ENCODE results near the gene BTBD2.
"Not testable (repeated sequence)": the region's sequence is repeated elsewhere in the genome, so short reads cannot be mapped to it uniquely, and the experiment has no call there.

Gene BTBD2

GRCh38 chr19:2014131-2014571 is 1.4 kb downstream of the BTBD2 start:
- DNase-seq (ENCODE audit: low read depth): no peak

DNA sequence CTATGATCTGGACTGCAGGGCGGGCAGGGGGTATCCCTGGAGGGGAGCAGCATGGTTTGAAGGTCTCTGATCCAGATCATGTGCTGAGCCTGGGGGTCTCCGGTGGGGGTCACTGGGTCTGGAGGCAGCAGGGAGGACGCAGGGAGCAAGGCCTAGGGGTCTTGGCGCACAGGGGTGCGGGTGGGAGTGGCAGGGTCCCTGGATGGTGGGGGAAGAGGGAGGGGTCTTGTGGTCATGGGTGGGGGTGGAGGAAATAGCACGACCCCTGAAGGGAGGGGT is 1.9 kb downstream of the BTBD2 start:
- no peak for DNase-seq (ENCODE audit: low read depth)

GRCh38 chr19:2012941-2013682 is 2.4 kb downstream of the BTBD2 start:
- DNase-seq (ENCODE audit: low read depth): no peak

DNA sequence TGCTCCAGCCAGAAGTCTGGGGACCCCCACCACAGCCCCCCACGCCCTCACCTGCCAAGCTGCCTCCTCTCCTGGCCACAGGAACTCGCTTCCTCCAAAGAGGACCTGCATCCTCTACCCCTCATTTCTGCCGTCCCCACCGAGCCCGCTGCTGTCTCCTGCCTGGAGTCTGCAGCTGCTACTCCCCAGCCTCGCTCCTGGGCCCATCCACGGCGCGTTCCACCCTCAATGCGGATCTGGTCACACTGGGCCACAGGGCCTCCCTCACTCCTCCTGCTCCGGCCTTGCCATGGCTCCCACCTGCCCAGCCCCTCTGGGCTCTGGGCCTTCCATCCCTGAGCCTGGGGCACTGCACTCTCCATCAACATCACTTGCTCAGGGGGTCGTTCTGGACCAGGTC is 4.3 kb downstream of the BTBD2 start:
- DNase-seq (ENCODE audit: low read depth): no peak

GRCh38 chr19:2010135-2010668 is 5.3 kb downstream of the BTBD2 start:
- no peak for DNase-seq (ENCODE audit: low read depth)

- DNase-seq (ENCODE audit: low read depth): no peak
These were observed 11.6 kb downstream of the BTBD2 start for GRCh38 chr19:2003874-2004273.

GRCh38 chr19:1999856-2000515 is 15.5 kb downstream of the BTBD2 start:
- DNase-seq (ENCODE audit: low read depth): no peak

- DNase-seq (ENCODE audit: low read depth): no peak
These were observed 16.5 kb downstream of the BTBD2 start for GRCh38 chr19:1998712-1999708.

DNA sequence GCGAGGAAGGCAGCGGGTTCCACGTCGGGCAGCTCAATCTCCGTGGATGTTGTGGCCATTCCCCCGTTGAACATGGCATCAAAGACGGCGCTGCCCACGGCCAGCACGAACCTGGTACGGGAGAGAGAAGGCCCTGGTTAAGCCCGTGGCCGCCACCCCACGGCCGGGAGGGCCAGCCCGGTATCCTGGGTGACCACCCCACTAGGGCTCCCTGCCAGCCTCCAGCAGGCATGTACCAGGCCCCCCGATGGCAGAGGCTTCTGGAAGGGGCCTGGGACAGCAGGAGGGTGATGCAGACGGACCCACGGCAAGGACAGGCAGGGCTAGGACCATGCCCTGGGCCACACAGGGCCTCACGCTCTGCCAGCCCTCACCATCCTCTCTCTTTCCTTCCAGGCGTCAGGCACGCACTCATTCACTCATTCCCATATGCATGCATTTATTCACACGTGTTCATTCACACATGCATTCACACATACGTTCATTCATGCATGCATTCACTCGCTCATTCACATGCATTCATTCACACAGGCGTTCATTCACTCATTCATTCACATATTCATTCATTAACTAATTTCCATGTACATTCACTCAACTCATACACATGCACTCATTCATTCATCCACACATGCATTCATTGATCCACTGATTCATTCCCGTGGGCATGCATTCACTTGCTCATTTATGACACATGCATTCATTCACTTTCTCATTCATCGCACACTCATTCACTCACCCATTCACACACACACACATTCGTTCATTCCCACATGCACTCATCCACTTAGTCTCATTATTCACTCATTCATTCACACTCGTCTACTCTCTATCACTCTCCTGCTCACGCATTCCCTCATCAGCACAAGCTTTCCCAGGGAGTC is 17.9 kb downstream of the BTBD2 start:
- DNase-seq (ENCODE audit: low read depth): no peak

- no peak for DNase-seq (ENCODE audit: low read depth)
These were observed 22.7 kb downstream of the BTBD2 start for GRCh38 chr19:1992759-1993260.

DNA sequence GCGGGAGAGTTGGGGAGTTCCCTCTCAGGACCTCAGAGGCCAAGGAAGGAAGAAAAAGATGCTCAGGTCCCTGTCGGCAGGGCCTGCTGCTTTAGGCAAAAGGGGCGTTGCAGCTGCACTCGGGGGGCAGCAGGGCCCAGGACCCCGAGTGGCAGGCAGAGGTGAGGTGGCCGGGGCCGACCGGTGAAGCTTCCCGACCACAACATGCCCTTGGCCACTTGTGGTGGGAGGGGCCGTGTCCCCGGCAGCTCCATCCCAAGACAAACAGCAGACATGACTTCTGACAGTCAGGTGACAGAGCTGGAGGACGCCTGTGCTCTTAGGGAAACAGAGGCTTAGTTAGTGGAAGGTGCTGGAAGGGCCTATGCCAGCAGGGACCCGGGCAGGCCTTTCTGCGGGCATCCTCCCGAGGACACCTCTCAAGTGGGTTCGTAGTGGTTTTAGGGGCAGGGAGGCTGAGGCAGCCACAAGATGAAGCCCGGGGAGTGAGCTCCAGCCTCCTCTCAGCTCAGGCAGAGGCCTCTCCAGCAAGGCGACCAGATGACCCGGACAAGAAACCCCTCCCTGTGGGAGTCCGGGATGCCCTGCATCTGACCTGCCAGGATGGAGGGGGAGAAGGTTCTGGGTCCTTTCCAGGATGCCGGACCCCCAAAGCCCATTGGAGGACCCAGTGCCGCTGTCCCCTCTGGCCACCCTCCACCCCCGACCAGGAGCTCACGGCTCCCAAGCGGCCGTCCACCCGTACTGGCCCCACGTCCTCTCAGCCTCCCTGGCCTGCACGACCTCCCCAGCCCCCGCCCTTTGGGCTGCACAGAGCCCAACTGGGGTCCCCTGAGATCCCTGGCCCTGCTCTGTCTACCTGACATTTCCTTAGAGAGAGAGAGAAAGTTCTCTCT is 24.2 kb downstream of the BTBD2 start:
- no peak for DNase-seq (ENCODE audit: low read depth)

GRCh38 chr19:1990230-1991017 is 25.1 kb downstream of the BTBD2 start:
- DNase-seq (ENCODE audit: low read depth): no peak

- no peak for DNase-seq (ENCODE audit: low read depth)
These were observed 25.8 kb downstream of the BTBD2 start for GRCh38 chr19:1989513-1990229.

GRCh38 chr19:1988464-1988863 is 27.1 kb downstream of the BTBD2 start:
- not testable (repeated sequence) for DNase-seq (ENCODE audit: low read depth)

DNA sequence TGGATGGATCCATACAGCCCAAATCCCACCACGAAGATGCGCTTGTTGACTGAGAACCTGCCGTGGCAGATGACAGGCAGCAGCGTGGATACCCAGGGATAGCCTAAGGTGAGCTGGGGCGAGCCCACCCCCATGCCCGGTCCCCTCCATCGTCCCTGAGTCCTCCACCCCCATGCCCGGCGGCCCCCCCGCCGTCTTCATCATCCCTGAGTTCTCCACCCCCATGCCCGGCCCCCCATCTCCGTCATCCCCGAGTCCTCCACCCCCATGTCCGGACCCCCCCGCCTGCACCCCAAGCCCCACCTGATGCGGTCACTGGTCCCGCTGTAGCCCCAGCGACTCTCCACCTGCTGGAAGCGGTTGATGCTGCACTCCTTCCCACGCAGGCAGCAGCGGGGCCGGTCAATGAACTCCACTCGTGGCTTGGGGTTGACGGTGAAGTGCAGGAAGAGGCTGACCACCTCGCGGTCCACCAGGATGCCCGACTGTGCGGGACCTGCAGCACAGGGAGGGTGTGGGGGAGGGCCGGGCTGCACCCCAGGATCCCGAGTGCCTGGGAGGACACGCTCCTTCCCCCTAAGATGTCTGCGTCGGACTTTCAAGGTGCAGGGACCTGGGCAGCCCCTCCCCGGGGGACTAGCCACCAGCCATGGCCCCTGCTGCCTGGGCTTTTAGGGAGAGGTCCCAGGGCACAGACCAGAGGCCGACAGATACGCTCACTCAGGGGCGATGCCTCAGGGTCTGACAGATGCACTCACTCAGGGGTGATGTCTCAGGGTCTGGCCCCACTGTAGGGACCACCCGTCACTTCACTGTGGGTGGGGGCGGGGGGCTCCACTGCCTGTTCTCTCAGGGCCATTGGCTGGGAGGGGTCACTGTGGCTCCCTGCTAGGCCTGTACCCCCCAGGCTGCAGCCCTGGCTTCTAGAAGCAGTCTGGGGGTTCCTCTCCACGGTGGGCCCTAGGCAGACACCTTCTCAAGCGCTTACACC is 28.0 kb downstream of the BTBD2 start:
- no peak for DNase-seq (ENCODE audit: low read depth)

DNA sequence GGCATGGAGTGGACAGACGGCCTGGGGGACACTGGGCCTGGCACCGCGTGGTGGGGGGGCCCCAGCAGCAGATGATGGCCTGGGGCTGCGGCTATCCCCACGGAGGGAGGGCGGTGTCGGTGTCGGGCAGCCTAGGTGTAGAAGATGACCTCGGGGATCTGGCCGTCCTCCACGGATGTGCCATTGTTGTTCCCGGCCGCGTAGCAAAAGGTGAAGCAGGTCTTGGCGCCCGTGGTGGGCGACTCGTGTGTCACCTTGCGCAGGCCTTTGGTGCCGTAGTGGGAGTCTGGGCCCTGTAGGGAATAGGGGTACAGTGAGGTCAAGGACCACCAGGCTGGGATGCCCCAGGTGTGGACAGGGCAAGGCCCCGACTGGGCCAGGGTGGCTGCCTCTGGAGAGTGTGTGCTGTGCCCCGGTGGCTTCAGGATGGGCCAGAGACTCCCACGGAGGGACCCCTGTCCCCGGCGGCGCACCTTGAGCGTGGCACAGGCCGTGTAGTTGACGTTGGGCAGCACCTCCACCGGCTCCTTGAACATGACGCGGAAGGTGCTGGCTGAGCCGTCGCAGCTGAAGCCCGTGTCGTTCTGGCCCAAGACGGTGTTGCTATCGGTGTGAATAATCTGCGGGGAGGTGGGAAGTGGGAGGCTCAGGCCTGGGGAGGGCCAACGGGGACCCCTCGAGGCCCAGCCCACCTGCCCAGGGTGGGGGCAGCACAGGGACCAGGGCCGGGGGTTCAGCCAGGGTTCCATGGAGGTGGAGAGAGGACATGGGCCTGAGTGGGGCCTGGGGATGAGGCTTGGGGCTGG is 29.0 kb downstream of the BTBD2 start:
- DNase-seq (ENCODE audit: low read depth): no peak
